ENCODE data around the gene SCARB1. TPM values are rescaled to one million over a fixed set of nuclear protein-coding genes. Genes with fewer than 3 reads are reported as not detected.

The SCARB1 gene
- total and polyA plus RNA-seq, 2 of the 13 experiments (the other 11 are each of a cell fraction or from before 2014, with no cell fraction given): 63.4 to 160 TPM

DNA sequence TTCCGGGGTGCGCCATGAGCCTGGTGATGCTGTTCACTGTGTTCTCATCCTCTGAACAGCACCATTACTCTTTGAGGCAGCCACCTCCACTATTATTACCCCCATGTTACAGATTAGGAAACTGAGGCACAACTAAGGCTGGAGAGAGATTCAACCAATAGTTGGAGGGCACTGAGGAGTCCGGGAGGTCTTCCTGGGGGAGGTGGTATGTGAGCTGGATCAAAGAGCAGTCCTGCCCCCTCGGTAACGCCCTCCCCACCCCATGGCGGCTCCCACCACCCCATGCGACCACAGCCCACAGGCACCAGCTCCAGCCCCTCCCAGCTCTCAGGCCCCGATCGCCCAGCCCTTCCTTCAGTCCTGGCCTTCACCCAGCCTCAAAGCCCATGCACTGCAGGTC is 43.5 kb downstream of the SCARB1 start:
- Histone ChIP-seq H3K27ac (ENCODE audit: extremely low read length, insufficient read depth, low read length) (peak overlapping the region; percentile 72), H3K79me2 (ENCODE audit: insufficient read depth, low read length) (peaks cover 64% of the 10 kb centered on the region), H3K9ac (ENCODE audit: insufficient read depth, low read depth, low read length) (no peak overlapping the region), H4K20me1 (ENCODE audit: insufficient read depth, low read length) (no peaks in the 10 kb centered on the region), H3K4me1 (ENCODE audit: insufficient read depth, low read length) (peaks cover 57% of the 10 kb centered on the region), H2AFZ (ENCODE audit: low read length) (no peak overlapping the region), H3K4me2 (ENCODE audit: low read depth, low read length) (no peak overlapping the region), H3K27me3 (ENCODE audit: control insufficient read depth in 1 of 2, insufficient read depth in 2 of 2, low read length in 2 of 2) (no peaks in the 10 kb centered on the region), H3K36me3 (replicated peaks in 1 of 2; ENCODE audit: control insufficient read depth in 1 of 2, insufficient read depth in 2 of 2, low read length in 2 of 2) (peaks cover 9 to 43% of the 10 kb centered on the region in 2 experiments; a peak in 4 of 5 replicates), H3K4me3 (replicated peaks in 1 of 3; ENCODE audit: insufficient read depth in 1 of 3, low read depth in 2 of 3, low read length in 3 of 3) (no peak overlapping the region), H3K9me3 (ENCODE audit: low read length) (no peaks in the 10 kb centered on the region)
- BruUV-seq (replicated peaks): no TSS peak
- ATAC-seq: no peak
- WGBS (ENCODE audit: low lambda C conversion rate): 96% methylated on average over 9 of the region's 9 CpGs
- ChIA-PET POLR2A (interaction anchor here (1.2 kb wide), 1 partner anchor 86 kb away, joined by 5 read pairs; no protein-coding TSS in a partner anchor), CTCF (ENCODE audit: low intra/inter-chr PET ratio, low total read pairs) (no interaction called here)
- in situ Hi-C loops (cut with HindIII; ENCODE audit: extremely low pct_ligation_motif_present, low pct_unique_long_range_greater_than_20kb) (no loop called here), intact Hi-C loops (cut with micrococcal nuclease; ENCODE audit: unreplicated experiment) (loop anchor here (5.0 kb wide), 3 partner anchors 42 to 87 kb away; partner anchors contain the start of gene SCARB1)
- TF ChIP-seq ZFP36 (IDR thresholded peaks at IDR 0.05; ENCODE audit: borderline replicate concordance, low read depth, low read length, partially characterized antibody) (peak; percentile 29), ZNF629 (CRISPR knock-in tag; conservative IDR thresholded peaks at IDR 0.05) (peak; percentile 41), SALL2 (CRISPR knock-in tag; IDR thresholded peaks at IDR 0.05) (no peak)
- no peak for DNase-seq (ENCODE audit: low spot score)
- FAIRE-seq: no peak

- Histone ChIP-seq H3K4me2 (ENCODE audit: low read depth, low read length) (no peak overlapping the region), H2AFZ (ENCODE audit: low read length) (no peak overlapping the region), H3K9ac (ENCODE audit: insufficient read depth, low read depth, low read length) (no peak overlapping the region), H3K4me3 (replicated peaks in 1 of 3; ENCODE audit: insufficient read depth in 1 of 3, low read depth in 2 of 3, low read length in 3 of 3) (no peak overlapping the region), H3K27me3 (ENCODE audit: control insufficient read depth in 1 of 2, insufficient read depth in 2 of 2, low read length in 2 of 2) (no peaks in the 10 kb centered on the region), H3K9me3 (ENCODE audit: low read length) (no peaks in the 10 kb centered on the region), H3K79me2 (ENCODE audit: insufficient read depth, low read length) (peaks cover 60% of the 10 kb centered on the region), H3K4me1 (ENCODE audit: insufficient read depth, low read length) (peaks cover 51% of the 10 kb centered on the region), H3K36me3 (replicated peaks in 1 of 2; ENCODE audit: control insufficient read depth in 1 of 2, insufficient read depth in 2 of 2, low read length in 2 of 2) (peaks cover 14 to 50% of the 10 kb centered on the region in 2 experiments; a peak in 4 of 5 replicates), H4K20me1 (ENCODE audit: insufficient read depth, low read length) (no peaks in the 10 kb centered on the region), H3K27ac (ENCODE audit: extremely low read length, insufficient read depth, low read length) (peak overlapping the region; percentile 72)
- WGBS (ENCODE audit: low lambda C conversion rate): 95% methylated on average over 10 of the region's 10 CpGs
- in situ Hi-C loops (cut with HindIII; ENCODE audit: extremely low pct_ligation_motif_present, low pct_unique_long_range_greater_than_20kb): no loop called here
- POLR2A ChIA-PET: interaction anchor here (1.2 kb wide), 2 partner anchors 35 to 87 kb away, joined by 3 to 5 read pairs; no protein-coding TSS in a partner anchor
- ATAC-seq: no peak
- intact Hi-C loops (cut with micrococcal nuclease; ENCODE audit: unreplicated experiment): no loop called here
- DNase-seq (ENCODE audit: low spot score): no peak
- CTCF ChIA-PET (ENCODE audit: low intra/inter-chr PET ratio, low total read pairs): no interaction called here
- no TSS peak for BruUV-seq (replicated peaks)
- FAIRE-seq: no peak
- TF ChIP-seq ARID4A (CRISPR knock-in tag; IDR thresholded peaks at IDR 0.05; ENCODE audit: borderline replicate concordance) (no peak), ZNF598 (CRISPR knock-in tag; IDR thresholded peaks at IDR 0.05; ENCODE audit: borderline replicate concordance) (no peak), TRAFD1 (CRISPR knock-in tag; IDR thresholded peaks at IDR 0.05; ENCODE audit: borderline replicate concordance) (no peak), MAZ (IDR thresholded peaks at IDR 0.05; ENCODE audit: borderline replicate concordance, low read depth, low read length) (no peak), MAZ (CRISPR knock-in tag; IDR thresholded peaks at IDR 0.05; ENCODE audit: low read depth) (no peak), CAMTA2 (CRISPR knock-in tag; IDR thresholded peaks at IDR 0.05; ENCODE audit: borderline replicate concordance) (no peak), ZNF569 (CRISPR knock-in tag; IDR thresholded peaks at IDR 0.05; ENCODE audit: borderline replicate concordance) (no peak), ZNF761 (CRISPR knock-in tag; conservative IDR thresholded peaks at IDR 0.05) (no peak), DNMT1 (CRISPR knock-in tag; IDR thresholded peaks at IDR 0.05) (no peak), CHCHD3 (CRISPR knock-in tag; IDR thresholded peaks at IDR 0.05) (no peak)
These were observed 44.1 kb downstream of the SCARB1 start for GRCh38 chr12:124819525-124819924.
